Endothelial cell of umbilical vein (primary cell): ENCODE measurements around the gene ABCA3. TPM values are rescaled to one million over a fixed set of nuclear protein-coding genes. Genes with fewer than 3 reads are reported as not detected.

Experiments used
- BruUV-seq: library from RNA; stranded (reverse); fragments of 400-500 nt; replicated peaks from 2 replicates; lab custom pipeline; 2021; lab: Mats Ljungman, UMichigan
- CTCF ChIA-PET: fragments of 300-600, 350-600 bp; sonication (Branson Sonifier 250); formaldehyde crosslinking; loops from one replicate; lab custom pipeline; 2021; ENCODE audit warnings: antibody characterized with exemption, inconsistent platforms; lab: Charles Lee
- POLR2A ChIA-PET: fragments of 300-600, 350-600 bp; sonication (Branson Sonifier 250); formaldehyde crosslinking; loops from one replicate; lab custom pipeline; 2021; ENCODE audit warnings: antibody characterized with exemption, inconsistent platforms; lab: Charles Lee
- DNase-seq: peaks from one replicate; pipeline ENCODE4 v3.0.0-alpha.2; 2011; ENCODE audit warnings: low read depth, low spot score
- FAIRE-seq: peaks from 2 replicates; lab custom pipeline; 2011; peaks lifted over from hg19 to GRCh38; lab: Jason Lieb, UNC
- H2AFZ ChIP-seq: 2 replicates; pipeline ENCODE4 v1.6.0; 2012; ENCODE audit warnings: low read depth, low read length, control low read depth, inconsistent platforms
- H3K27ac ChIP-seq: 2 replicates; pipeline ENCODE4 v1.5.1; 2011; ENCODE audit warnings: low read depth, mild to moderate bottlenecking, control low read depth, low read length, moderate library complexity; ENCODE audit not compliant: insufficient read depth
- H3K27me3 ChIP-seq, 2 experiments: 2 replicates each; pipeline versions ENCODE4 v1.6.0 to v1.6.1; 2011; ENCODE audit warnings: low read length in 2 of 2, mixed read lengths in 1 of 2; ENCODE audit not compliant: control insufficient read depth in 2 of 2, insufficient read depth in 2 of 2
- H3K36me3 ChIP-seq, 2 experiments: 2 replicates in 1 of 2; 3 replicates in 1 of 2; pipeline ENCODE4 v1.5.1; 2011; ENCODE audit warnings: low read length in 2 of 2, mild to moderate bottlenecking in 1 of 2, moderate library complexity in 1 of 2; ENCODE audit not compliant: control insufficient read depth in 2 of 2, insufficient read depth in 2 of 2; ENCODE audit errors: extremely low read depth in 1 of 2
- H3K4me1 ChIP-seq: 3 replicates; pipeline ENCODE4 v1.5.1; 2011; ENCODE audit warnings: mild to moderate bottlenecking, low read length; ENCODE audit not compliant: control insufficient read depth, insufficient read depth; ENCODE audit errors: extremely low read depth
- H3K4me2 ChIP-seq: 2 replicates; pipeline ENCODE4 v1.6.1; 2011; ENCODE audit warnings: low read length, control low read depth, mixed read lengths; ENCODE audit not compliant: insufficient read depth
- H3K4me3 ChIP-seq, 3 experiments: fragments of 200-600 bp in 1 of 3; sonication (generic), shearing (Covaris generic) in 1 of 3; replicated peaks in 1 of 3; 2 replicates each; pipeline ENCODE4 v1.5.1; 2011 to 2016; ENCODE audit warnings: control low read depth in 3 of 3, low read length in 3 of 3, mild to moderate bottlenecking in 2 of 3, inconsistent platforms in 1 of 3, low read depth in 1 of 3, moderate library complexity in 1 of 3; ENCODE audit not compliant: insufficient read depth in 1 of 3
- H3K79me2 ChIP-seq: 2 replicates; pipeline ENCODE4 v1.6.0; 2012; ENCODE audit warnings: low read length, inconsistent platforms; ENCODE audit not compliant: control insufficient read depth, insufficient read depth
- H3K9ac ChIP-seq: replicated peaks from 2 replicates; pipeline ENCODE3; 2011; ENCODE audit warnings: low read length, control low read depth; ENCODE audit not compliant: insufficient read depth; ENCODE audit errors: extremely low read depth
- H3K9me1 ChIP-seq: replicated peaks from 3 replicates; pipeline ENCODE4 v1.6.0; 2011; ENCODE audit warnings: mild to moderate bottlenecking, low read length; ENCODE audit not compliant: control insufficient read depth, insufficient read depth; ENCODE audit errors: extremely low read depth
- H3K9me3 ChIP-seq: replicated peaks from 2 replicates; pipeline ENCODE4 v1.5.1; 2012; ENCODE audit warnings: low read length, inconsistent platforms; ENCODE audit not compliant: control insufficient read depth, insufficient read depth
- H4K20me1 ChIP-seq: replicated peaks from 2 replicates; pipeline ENCODE3; 2011; ENCODE audit warnings: mild to moderate bottlenecking, low read length; ENCODE audit not compliant: control insufficient read depth, insufficient read depth; ENCODE audit errors: extremely low read depth
- EZH2 ChIP-seq: IDR thresholded peaks from 2 replicates; pipeline ENCODE4 v1.6.1; 2012; ENCODE audit warnings: borderline replicate concordance, low read depth, mild to moderate bottlenecking, moderate library complexity, low read length, inconsistent platforms; ENCODE audit not compliant: severe bottlenecking
- FOS ChIP-seq: IDR thresholded peaks from 2 replicates; pipeline ENCODE4 v1.6.1; 2011; ENCODE audit warnings: mild to moderate bottlenecking, low read length, moderate library complexity, borderline replicate concordance; ENCODE audit not compliant: insufficient read depth
- GATA2 ChIP-seq: IDR thresholded peaks from 2 replicates; pipeline ENCODE4 v1.7.0; 2011; ENCODE audit warnings: low read depth, mild to moderate bottlenecking, moderate library complexity, mixed read lengths, low read length; ENCODE audit not compliant: insufficient read length, insufficient read depth
- JUN ChIP-seq: IDR thresholded peaks from 2 replicates; pipeline ENCODE4 v1.6.1; 2011; ENCODE audit warnings: borderline replicate concordance, low read depth; ENCODE audit not compliant: insufficient read length, insufficient read depth
- MYC ChIP-seq: IDR thresholded peaks from one replicate; pipeline ENCODE4 v1.6.1; 2011; ENCODE audit warnings: mild to moderate bottlenecking, low read depth, low read length
- POLR2A ChIP-seq: IDR thresholded peaks from 2 replicates; pipeline ENCODE4 v1.6.1; 2012; ENCODE audit warnings: low read depth, mild to moderate bottlenecking, control low read depth, low read length
- POLR2AphosphoS5 ChIP-seq: IDR thresholded peaks from 2 replicates; pipeline ENCODE4 v1.6.1; 2012; ENCODE audit warnings: low read depth, mild to moderate bottlenecking, control low read depth, low read length, moderate library complexity; ENCODE audit not compliant: insufficient read depth
- dilution Hi-C: fragments of 300-500 bp; cut with MboI; formaldehyde crosslinking; loops from one replicate; pipeline ENCODE4 v1.15.0; 2019; ENCODE audit warnings: low sequenced_read_pairs; ENCODE audit not compliant: extremely low pct_ligation_motif_present
- intact Hi-C: fragments of 100-400 bp; cut with micrococcal nuclease; formaldehyde crosslinking; loops from one replicate; pipeline ENCODE4 v1.10.0; 2022
- polyA plus RNA-seq, 4 experiments: library from polyadenylated mRNA; depleted of rRNA in 3 of 4; stranded (reverse) in 3 of 4; unstranded in 1 of 4; fragments of >200 nt; gene quantifications; 2 replicates each; pipeline versions ENCODE4 v1.2.1 to v1.2.3, GENCODE V29; 2011 to 2012; ENCODE audit warnings: missing spikeins in 1 of 4
- total RNA-seq: library from RNA; stranded (reverse); gene quantifications from 2 replicates; pipeline ENCODE4 v1.2.3, GENCODE V29; 2021
- TF ChIP-seq, protein P1 (sequence below): IDR thresholded peaks from 2 replicates; pipeline ENCODE4 v1.6.1; 2011; ENCODE audit not compliant: insufficient read depth, insufficient read length
- TF ChIP-seq, protein P2 (sequence below), 2 donors: IDR thresholded peaks; 1 replicate in 1 of 2; 2 replicates in 1 of 2; pipeline ENCODE4 v1.5.1; 2011; ENCODE audit warnings: low read length in 2 of 2, mild to moderate bottlenecking in 2 of 2, moderate library complexity in 2 of 2, control low read depth in 1 of 2, inconsistent platforms in 1 of 2, low read depth in 1 of 2; ENCODE audit not compliant: insufficient read depth in 1 of 2; ENCODE audit errors: extremely low read depth in 1 of 2

The ABCA3 gene
- total and polyA plus RNA-seq, 2 donors (not counting 3 experiments of a cell fraction or from before 2014, with no cell fraction given), result 13.5 to 36.0 TPM

DNA sequence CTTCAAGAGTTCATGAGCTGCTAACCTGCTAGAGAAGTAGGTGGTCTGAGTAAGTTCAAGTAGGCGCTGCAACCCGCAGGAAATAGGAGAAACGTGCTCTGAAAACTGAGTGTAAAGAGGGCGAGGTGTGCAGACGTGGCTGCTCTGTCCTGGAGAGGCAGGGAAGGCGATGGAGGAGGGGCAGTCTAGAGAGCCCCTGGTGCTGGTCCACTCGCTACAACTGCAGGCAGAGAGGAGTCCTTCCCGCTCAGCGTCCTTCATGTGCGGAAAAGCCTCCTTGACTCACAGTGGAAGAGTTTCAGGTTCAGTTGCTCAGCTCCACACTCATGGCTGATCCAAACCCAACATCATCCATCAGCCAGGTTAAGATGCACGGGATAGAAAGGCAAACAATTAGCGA, 12.1 kb downstream of the ABCA3 start:
- dilution Hi-C loops, result no loop called here
- H3K79me2 ChIP-seq, result no peaks in the 10 kb centered on the region
- no peak overlapping the region for H3K9ac ChIP-seq
- ChIA-PET CTCF (no interaction called here), POLR2A (interaction anchor here (0.7 kb wide), 1 partner anchor 13 kb away, joined by 3 read pairs; no protein-coding TSS in a partner anchor)
- no peaks in the 10 kb centered on the region for H4K20me1 ChIP-seq
- intact Hi-C loops, result no loop called here
- no TSS peak for BruUV-seq
- no peak overlapping the region for H3K4me2 ChIP-seq
- no peaks in the 10 kb centered on the region for H3K4me1 ChIP-seq
- no peaks in the 10 kb centered on the region for H3K9me1 ChIP-seq
- FAIRE-seq, result no peak
- H3K9me3 ChIP-seq, result no peaks in the 10 kb centered on the region
- DNase-seq, result no peak
- no peak overlapping the region for H2AFZ ChIP-seq
- peaks cover 0 to 13% of the 10 kb centered on the region in 2 experiments for H3K36me3 ChIP-seq
- H3K27ac ChIP-seq, result no peak overlapping the region
- TF ChIP-seq JUN (no peak), FOS (no peak), GATA2 (no peak), EZH2 (no peak), POLR2A (no peak), MYC (no peak), POLR2AphosphoS5 (no peak)
- TF ChIP-seq, protein P1, sequence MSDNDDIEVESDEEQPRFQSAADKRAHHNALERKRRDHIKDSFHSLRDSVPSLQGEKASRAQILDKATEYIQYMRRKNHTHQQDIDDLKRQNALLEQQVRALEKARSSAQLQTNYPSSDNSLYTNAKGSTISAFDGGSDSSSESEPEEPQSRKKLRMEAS, result no peak
- TF ChIP-seq, protein P2, sequence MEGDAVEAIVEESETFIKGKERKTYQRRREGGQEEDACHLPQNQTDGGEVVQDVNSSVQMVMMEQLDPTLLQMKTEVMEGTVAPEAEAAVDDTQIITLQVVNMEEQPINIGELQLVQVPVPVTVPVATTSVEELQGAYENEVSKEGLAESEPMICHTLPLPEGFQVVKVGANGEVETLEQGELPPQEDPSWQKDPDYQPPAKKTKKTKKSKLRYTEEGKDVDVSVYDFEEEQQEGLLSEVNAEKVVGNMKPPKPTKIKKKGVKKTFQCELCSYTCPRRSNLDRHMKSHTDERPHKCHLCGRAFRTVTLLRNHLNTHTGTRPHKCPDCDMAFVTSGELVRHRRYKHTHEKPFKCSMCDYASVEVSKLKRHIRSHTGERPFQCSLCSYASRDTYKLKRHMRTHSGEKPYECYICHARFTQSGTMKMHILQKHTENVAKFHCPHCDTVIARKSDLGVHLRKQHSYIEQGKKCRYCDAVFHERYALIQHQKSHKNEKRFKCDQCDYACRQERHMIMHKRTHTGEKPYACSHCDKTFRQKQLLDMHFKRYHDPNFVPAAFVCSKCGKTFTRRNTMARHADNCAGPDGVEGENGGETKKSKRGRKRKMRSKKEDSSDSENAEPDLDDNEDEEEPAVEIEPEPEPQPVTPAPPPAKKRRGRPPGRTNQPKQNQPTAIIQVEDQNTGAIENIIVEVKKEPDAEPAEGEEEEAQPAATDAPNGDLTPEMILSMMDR (IDR thresholded peaks at IDR 0.05; ENCODE audit: extremely low read depth in 1 of 2, insufficient read depth in 1 of 2, low read depth in 1 of 2, low read length in 2 of 2), result no peak
- no peak overlapping the region for H3K4me3 ChIP-seq
- H3K27me3 ChIP-seq, result no peaks in the 10 kb centered on the region
